Adrenal gland (tissue), 5 donors: ENCODE measurements around the gene RGS6.

Source experiments
- POLR2A ChIP-seq, 2 donors: fragments of 450-650 bp; IDR thresholded peaks; one replicate each; pipeline ENCODE4 v1.6.1; 2017; ENCODE audit warnings: antibody characterized with exemption in 2 of 2, mild to moderate bottlenecking in 2 of 2, moderate library complexity in 1 of 2
- TF ChIP-seq, protein P1 (sequence below), 6 experiments: fragments of 450-650 bp in 4 of 6; fragments of 200-600 bp in 2 of 6; sonication (generic) in 1 of 6; IDR thresholded peaks; 1 replicate in 5 of 6; 2 replicates in 1 of 6; pipeline versions ENCODE4 v1.5.1 to v1.8.0; 2016 to 2021; ENCODE audit warnings: antibody characterized with exemption in 6 of 6, mild to moderate bottlenecking in 2 of 6, moderate library complexity in 1 of 6
- donor health status: DM: no; HTN: no; CAD: no.

DNA sequence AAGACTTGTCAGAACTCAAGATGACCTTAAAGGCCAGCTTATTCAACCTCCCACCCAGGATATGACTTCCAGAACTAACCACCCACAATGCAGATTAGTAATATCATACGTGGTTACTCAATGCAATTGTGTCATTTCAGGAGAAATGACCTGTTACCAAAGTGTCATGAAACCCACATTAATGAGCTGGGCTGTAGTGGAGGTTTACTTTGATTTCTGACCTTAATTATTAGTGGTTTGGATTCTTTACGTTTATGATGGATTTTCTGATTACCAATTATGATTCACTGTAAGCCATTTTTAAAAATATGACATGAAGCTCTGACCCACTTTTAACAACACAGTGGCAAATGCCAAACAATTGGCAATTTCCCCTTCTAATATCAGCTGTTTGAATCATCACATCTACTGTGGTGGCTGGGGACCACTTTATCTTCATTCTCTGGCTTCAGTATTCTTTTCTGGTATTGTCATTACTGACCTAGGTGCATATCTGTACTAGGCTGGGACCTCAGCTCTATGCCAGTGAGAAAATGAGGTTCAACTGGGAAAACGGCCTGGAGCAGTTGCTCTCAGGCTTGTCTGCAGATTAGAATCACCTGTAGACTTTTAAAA, 223.3 kb downstream of the RGS6 start:
- TF ChIP-seq POLR2A (IDR thresholded peaks at IDR 0.05) = no peak
- TF ChIP-seq, protein P1, sequence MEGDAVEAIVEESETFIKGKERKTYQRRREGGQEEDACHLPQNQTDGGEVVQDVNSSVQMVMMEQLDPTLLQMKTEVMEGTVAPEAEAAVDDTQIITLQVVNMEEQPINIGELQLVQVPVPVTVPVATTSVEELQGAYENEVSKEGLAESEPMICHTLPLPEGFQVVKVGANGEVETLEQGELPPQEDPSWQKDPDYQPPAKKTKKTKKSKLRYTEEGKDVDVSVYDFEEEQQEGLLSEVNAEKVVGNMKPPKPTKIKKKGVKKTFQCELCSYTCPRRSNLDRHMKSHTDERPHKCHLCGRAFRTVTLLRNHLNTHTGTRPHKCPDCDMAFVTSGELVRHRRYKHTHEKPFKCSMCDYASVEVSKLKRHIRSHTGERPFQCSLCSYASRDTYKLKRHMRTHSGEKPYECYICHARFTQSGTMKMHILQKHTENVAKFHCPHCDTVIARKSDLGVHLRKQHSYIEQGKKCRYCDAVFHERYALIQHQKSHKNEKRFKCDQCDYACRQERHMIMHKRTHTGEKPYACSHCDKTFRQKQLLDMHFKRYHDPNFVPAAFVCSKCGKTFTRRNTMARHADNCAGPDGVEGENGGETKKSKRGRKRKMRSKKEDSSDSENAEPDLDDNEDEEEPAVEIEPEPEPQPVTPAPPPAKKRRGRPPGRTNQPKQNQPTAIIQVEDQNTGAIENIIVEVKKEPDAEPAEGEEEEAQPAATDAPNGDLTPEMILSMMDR (IDR thresholded peaks at IDR 0.05) = no peak
